GM12892 (cell line): ENCODE results near the gene KCNK10.

Experiments used
- POLR2A ChIP-seq: IDR thresholded peaks from 2 replicates; pipeline ENCODE4 v1.6.1; 2011; ENCODE audit warnings: low read depth, low read length, control low read depth
- POLR2AphosphoS5 ChIP-seq: IDR thresholded peaks from 2 replicates; pipeline ENCODE4 v1.6.1; 2011; ENCODE audit warnings: low read depth, low read length, control low read depth
- TAF1 ChIP-seq: IDR thresholded peaks from 2 replicates; pipeline ENCODE4 v1.6.1; 2011; ENCODE audit warnings: low read depth, mild to moderate bottlenecking, control low read depth, low read length, borderline replicate concordance

DNA sequence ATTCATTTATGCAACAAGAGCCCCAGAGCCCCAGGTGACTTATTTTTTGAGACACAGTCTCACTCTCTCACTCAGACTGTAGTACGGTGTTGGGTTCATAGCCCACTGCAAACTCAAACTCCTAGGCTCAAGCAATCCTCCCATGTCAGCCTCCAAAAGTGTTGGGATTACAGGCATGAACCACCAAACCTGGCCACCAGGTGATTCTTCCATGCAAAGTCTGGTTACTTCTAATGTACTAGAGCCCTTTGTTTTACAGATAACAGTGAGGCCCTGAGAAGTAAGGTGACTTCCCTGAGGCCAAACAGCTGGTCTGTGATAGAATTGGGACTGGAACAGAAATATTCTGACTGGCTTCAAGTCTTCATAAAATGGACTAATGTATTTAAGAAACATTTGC is 10.0 kb upstream of the KCNK10 start:
- no peak for TF ChIP-seq TAF1
- TF ChIP-seq POLR2AphosphoS5, result no peak
- no peak for TF ChIP-seq POLR2A
